Astrocyte (in vitro differentiated cells and primary cell): ENCODE measurements around the gene BPIFB1.

Experiments used
- CTCF ChIP-seq: IDR thresholded peaks from 2 replicates; pipeline ENCODE4 v1.5.1; 2011; ENCODE audit warnings: low read depth, mild to moderate bottlenecking, inconsistent platforms, low read length, moderate library complexity; ENCODE audit not compliant: insufficient read depth
- EZH2 ChIP-seq: IDR thresholded peaks from 2 replicates; pipeline ENCODE4 v1.6.1; 2012; ENCODE audit warnings: mild to moderate bottlenecking, low read length, inconsistent platforms; ENCODE audit not compliant: insufficient read depth

DNA sequence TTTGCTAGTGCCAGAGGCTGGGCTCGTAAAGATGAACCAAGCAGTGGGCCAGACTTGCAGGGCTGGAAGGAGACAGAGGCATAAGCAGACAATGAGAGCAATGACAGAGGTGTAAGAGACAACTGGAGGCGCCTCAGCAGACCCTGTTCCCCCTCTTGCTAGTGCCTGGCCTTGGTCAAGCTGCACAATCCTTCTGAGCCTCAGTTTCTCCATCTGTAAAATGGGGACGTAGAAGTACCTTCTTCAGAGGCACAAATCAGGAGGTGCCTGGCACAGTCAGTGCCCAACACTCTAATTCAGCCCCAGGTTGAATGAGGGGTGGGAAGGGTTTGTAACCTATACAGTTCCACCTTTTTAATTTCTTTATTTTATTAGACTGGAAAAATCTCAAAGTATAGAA lies 23.2 kb downstream of the BPIFB1 start:
- TF ChIP-seq EZH2: no peak
- TF ChIP-seq CTCF: no peak
